Testis (tissue), 2 donors: ENCODE measurements around the gene STX16.

Experiments
- CTCF ChIP-seq, 3 experiments: fragments of 450-650 bp in 2 of 3; fragments of 200-600 bp in 1 of 3; sonication (generic) in 1 of 3; IDR thresholded peaks; one replicate each; pipeline ENCODE4 v1.5.1; 2016 to 2019; ENCODE audit warnings: antibody characterized with exemption in 3 of 3, mild to moderate bottlenecking in 2 of 3, moderate library complexity in 1 of 3
- POLR2A ChIP-seq: fragments of 450-650 bp; IDR thresholded peaks from one replicate; pipeline ENCODE4 v1.6.1; 2017; ENCODE audit warnings: antibody characterized with exemption, mild to moderate bottlenecking, moderate library complexity

DNA sequence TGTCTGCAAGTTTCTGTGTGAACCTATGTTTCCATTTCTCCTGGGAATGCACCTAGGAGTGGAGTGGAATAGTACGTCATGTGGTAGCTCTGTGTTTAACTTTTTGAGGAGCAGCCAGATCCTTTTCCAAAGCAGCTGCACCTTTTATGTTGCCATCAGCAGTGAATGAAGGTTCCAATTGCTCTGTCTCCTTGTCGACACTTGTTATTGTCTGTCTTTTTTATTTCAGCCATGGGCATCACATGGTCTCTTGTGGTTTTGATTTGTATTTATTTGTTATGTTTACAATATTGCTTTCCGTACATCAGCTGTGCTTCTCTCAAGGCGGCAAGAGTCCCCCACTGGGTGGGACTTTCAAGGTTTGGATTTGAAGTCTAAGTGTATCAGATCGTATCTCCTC is 33.9 kb upstream of the STX16 start:
- TF ChIP-seq CTCF (IDR thresholded peaks at IDR 0.05) (no peak), POLR2A (no peak)
